ENCODE data around the gene XAGE2. TPM values are rescaled to one million over a fixed set of nuclear protein-coding genes. Genes with fewer than 3 reads are reported as not detected.
"Not testable (repeated sequence)": the region's sequence is repeated elsewhere in the genome, so short reads cannot be mapped to it uniquely, and the experiment has no call there.

Gene XAGE2, protein sequence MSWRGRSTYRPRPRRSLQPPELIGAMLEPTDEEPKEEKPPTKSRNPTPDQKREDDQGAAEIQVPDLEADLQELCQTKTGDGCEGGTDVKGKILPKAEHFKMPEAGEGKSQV
- polyA plus RNA-seq (2011; rRNA removed) (not detected in 2 replicates), polyA minus RNA-seq (2011; rRNA and poly(A)+ RNA removed) (not detected in 2 replicates)

DNA sequence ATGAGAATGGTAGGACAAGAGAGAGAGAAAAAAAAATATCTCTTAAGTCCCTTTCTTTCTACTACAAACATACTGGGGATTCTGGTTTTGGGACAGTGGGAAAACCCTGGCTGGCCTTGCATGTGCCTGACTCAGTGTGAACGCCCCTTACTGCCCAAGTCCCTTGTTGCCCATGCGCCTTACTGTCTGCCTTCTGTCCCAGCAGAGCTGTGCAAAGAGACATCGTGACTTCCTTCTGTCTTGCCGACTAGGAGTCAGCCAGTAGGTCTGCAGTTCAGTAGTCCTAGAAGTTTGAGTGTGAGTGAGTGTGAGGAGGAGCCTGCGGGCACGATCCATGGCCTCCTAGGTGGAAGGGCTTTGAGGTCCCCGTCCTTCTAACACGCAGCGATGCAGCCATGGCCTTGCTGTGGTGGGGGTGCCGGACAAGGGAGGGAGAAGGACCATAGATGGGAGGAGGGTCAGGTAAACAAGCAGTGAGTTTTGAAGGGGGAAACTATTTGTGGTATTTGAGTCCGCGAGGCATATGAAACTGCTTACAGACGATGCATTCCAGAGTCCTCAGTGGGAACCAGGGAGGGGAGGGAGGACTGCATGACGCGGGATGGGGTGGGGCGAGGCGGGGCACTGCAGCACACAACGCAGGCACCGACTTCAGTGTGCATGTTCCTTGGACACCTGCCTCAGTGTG lies at the start of gene XAGE2:
XAGE2 (plus strand) TSS at position 654 of the 688 bp plus-strand sequence. CDS start 994 bp downstream, outside the sequence.
- DNase-seq (ENCODE audit: low read depth, low spot score): no peak
- POLR2A ChIA-PET: no interaction called here
- H3K4me3 ChIP-seq (ENCODE audit: low read depth, low read length): no peak within 1 kb of the TSS
- no peaks in the 10 kb centered on the region for H3K9me3 ChIP-seq (ENCODE audit: control insufficient read depth, insufficient read depth, low read length)
- H3K27ac ChIP-seq (ENCODE audit: low read depth, low read length): no peak within 1 kb of the TSS
- no peak for TF ChIP-seq CTCF (IDR thresholded peaks at IDR 0.05; ENCODE audit: low read depth, low read length)
- no peaks in the 10 kb centered on the region for H3K27me3 ChIP-seq (ENCODE audit: control insufficient read depth, insufficient read depth, low read length)
- CTCF ChIA-PET: no interaction called here

GRCh38 chrX:52337410-52337809 lies 31.4 kb upstream of the XAGE2 start:
- POLR2A ChIA-PET: no interaction called here

DNA sequence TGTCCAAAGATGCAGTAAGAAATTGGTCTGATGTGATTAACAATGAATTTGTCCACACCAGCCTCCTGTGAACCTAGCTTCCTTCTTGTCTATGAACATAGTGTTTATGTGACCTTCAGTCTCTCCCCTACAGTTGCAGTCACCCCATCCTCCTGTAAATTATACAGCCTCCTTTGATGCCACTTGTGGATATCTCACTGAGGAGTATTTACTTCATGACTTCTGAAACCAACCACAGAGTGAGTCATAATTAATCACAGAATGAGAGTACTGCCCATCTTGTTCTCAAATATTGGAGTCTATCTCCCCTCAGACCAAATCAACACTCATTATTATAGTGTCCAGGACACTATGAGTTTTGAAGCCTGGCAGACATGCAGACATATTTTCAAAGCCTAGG lies 27.3 kb upstream of the XAGE2 start:
- H3K4me3 ChIP-seq (ENCODE audit: low read depth, low read length): no peak overlapping the region
- no peak for DNase-seq (ENCODE audit: low read depth, low spot score)
- ChIA-PET CTCF (no interaction called here), POLR2A (no interaction called here)
- no peaks in the 10 kb centered on the region for H3K27me3 ChIP-seq (ENCODE audit: control insufficient read depth, insufficient read depth, low read length)
- no peaks in the 10 kb centered on the region for H3K9me3 ChIP-seq (ENCODE audit: control insufficient read depth, insufficient read depth, low read length)
- no peak overlapping the region for H3K27ac ChIP-seq (ENCODE audit: low read depth, low read length)
- TF ChIP-seq CTCF (IDR thresholded peaks at IDR 0.05; ENCODE audit: low read depth, low read length): no peak

More at GRCh38 chrX:52337410-52337809, 31.4 kb upstream of the XAGE2 start:
- no peaks in the 10 kb centered on the region for H3K9me3 ChIP-seq (ENCODE audit: control insufficient read depth, insufficient read depth, low read length)
- no peak for TF ChIP-seq CTCF (IDR thresholded peaks at IDR 0.05; ENCODE audit: low read depth, low read length)
- no peak overlapping the region for H3K27ac ChIP-seq (ENCODE audit: low read depth, low read length)
- no peaks in the 10 kb centered on the region for H3K27me3 ChIP-seq (ENCODE audit: control insufficient read depth, insufficient read depth, low read length)
- CTCF ChIA-PET: no interaction called here
- no peak for DNase-seq (ENCODE audit: low read depth, low spot score)
- H3K4me3 ChIP-seq (ENCODE audit: low read depth, low read length): no peak overlapping the region

DNA sequence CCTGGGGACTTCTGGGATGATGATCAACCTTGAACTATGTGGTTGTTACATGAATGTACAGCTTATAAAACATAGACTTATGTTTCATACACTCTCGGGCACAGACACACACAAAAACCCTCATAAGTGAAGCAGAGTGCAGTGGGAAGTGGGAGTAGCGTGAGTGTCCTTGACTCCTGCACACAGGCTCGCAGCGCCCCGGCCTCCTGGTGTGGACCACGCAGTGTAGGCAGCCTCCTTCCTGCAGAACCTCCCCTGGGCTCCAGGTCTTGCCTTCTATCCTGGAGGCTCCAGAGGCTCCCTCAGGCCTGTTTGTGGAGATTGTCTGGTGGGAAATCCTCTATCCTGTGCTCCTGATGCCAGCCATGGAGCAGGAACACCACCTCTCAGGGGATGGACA lies 25.7 kb upstream of the XAGE2 start:
- CTCF ChIA-PET; POLR2A ChIA-PET; DNase-seq (ENCODE audit: low read depth, low spot score): not testable (repeated sequence)

DNA sequence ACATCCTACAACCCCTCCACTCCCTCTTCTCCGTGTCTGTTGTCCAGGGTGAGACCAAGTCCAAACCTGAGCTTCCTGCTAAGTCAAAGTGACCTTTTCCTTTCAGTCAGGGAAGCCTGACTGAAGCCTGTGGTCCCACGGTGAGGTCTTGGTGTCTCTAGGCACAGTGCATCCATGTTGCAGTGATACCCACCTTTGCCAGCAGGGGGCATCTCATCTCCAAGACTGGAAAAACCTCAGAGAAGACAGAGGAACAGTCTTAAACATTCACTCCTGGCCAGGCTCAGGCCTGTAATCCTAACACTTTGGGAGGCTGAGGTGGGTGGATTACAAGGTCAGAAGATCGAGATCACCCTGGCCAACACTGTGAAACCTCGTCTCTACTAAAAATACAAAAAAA lies 23.4 kb upstream of the XAGE2 start:
- H3K9me3 ChIP-seq (ENCODE audit: control insufficient read depth, insufficient read depth, low read length); DNase-seq (ENCODE audit: low read depth, low spot score); H3K27ac ChIP-seq (ENCODE audit: low read depth, low read length); H3K27me3 ChIP-seq (ENCODE audit: control insufficient read depth, insufficient read depth, low read length); H3K4me3 ChIP-seq (ENCODE audit: low read depth, low read length); POLR2A ChIA-PET: not testable (repeated sequence)
- CTCF ChIA-PET: interaction anchor here (0.7 kb wide), 1 partner anchor 910 kb away, joined by 5 read pairs; no protein-coding TSS in a partner anchor
- peak; percentile 52 for TF ChIP-seq CTCF (IDR thresholded peaks at IDR 0.05; ENCODE audit: low read depth, low read length)

More for the DNA sequence above, 25.7 kb upstream of the XAGE2 start:
- H3K4me3 ChIP-seq (ENCODE audit: low read depth, low read length); H3K27ac ChIP-seq (ENCODE audit: low read depth, low read length); H3K27me3 ChIP-seq (ENCODE audit: control insufficient read depth, insufficient read depth, low read length); H3K9me3 ChIP-seq (ENCODE audit: control insufficient read depth, insufficient read depth, low read length): not testable (repeated sequence)

All from AG04450 (cell line).